RWPE2 (cell line): ENCODE results near the gene IZUMO4.
A peak's percentile ranks its signal among the peaks of the same experiment; 100 is the strongest.

Experiments
- ATAC-seq: fragments of 200-7000 bp; cut with Tn5 transposase; 3 replicates; pipeline ENCODE4 v1.9.1; 2021; ENCODE audit warnings: low read depth
- DNase-seq: peaks from one replicate; pipeline ENCODE4 v3.0.0-alpha.2; 2020; ENCODE audit warnings: low spot score
- H3K27ac ChIP-seq: fragments of 450-650 bp; 2 replicates; pipeline ENCODE4 v1.5.1; 2017; ENCODE audit warnings: mild to moderate bottlenecking; ENCODE audit not compliant: poor library complexity, severe bottlenecking
- H3K27me3 ChIP-seq: fragments of 250-450 bp; sonication (Bioruptor Pico); 2 replicates; pipeline ENCODE4 v1.5.1; 2021; ENCODE audit warnings: mild to moderate bottlenecking, moderate library complexity; ENCODE audit not compliant: insufficient read depth, poor library complexity, severe bottlenecking
- H3K36me3 ChIP-seq: fragments of 250-450 bp; sonication (Bioruptor Pico); 2 replicates; pipeline ENCODE4 v1.5.1; 2020; ENCODE audit warnings: low read depth, mild to moderate bottlenecking, moderate library complexity
- H3K4me1 ChIP-seq: fragments of 250-450 bp; sonication (Bioruptor Pico); 2 replicates; pipeline ENCODE4 v1.5.1; 2021; ENCODE audit warnings: mild to moderate bottlenecking, moderate library complexity; ENCODE audit not compliant: insufficient read depth, poor library complexity, severe bottlenecking
- H3K4me3 ChIP-seq: fragments of 250-450 bp; sonication (Bioruptor Pico); 2 replicates; pipeline ENCODE4 v1.5.1; 2021; ENCODE audit warnings: mild to moderate bottlenecking, moderate library complexity; ENCODE audit not compliant: severe bottlenecking
- H3K9me3 ChIP-seq: fragments of 250-450 bp; sonication (Bioruptor Pico); 2 replicates; pipeline ENCODE4 v1.5.1; 2021; ENCODE audit warnings: mild to moderate bottlenecking, moderate library complexity; ENCODE audit not compliant: severe bottlenecking
- TF ChIP-seq, protein P1 (sequence below): fragments of 450-650 bp; IDR thresholded peaks from one replicate; pipeline ENCODE4 v1.5.1; 2017; ENCODE audit warnings: mild to moderate bottlenecking, moderate library complexity; ENCODE audit not compliant: poor library complexity, severe bottlenecking

Gene IZUMO4

GRCh38 chr19:2135474-2136402, 39.0 kb downstream of the IZUMO4 start:
- no peak for ATAC-seq
- Histone ChIP-seq H3K27me3 (no peaks in the 10 kb centered on the region), H3K4me3 (no peak overlapping the region), H3K4me1 (no peaks in the 10 kb centered on the region), H3K36me3 (peaks cover 64% of the 10 kb centered on the region), H3K27ac (no peak overlapping the region), H3K9me3 (no peaks in the 10 kb centered on the region)
- peak; percentile 52 for DNase-seq
- TF ChIP-seq, protein P1, sequence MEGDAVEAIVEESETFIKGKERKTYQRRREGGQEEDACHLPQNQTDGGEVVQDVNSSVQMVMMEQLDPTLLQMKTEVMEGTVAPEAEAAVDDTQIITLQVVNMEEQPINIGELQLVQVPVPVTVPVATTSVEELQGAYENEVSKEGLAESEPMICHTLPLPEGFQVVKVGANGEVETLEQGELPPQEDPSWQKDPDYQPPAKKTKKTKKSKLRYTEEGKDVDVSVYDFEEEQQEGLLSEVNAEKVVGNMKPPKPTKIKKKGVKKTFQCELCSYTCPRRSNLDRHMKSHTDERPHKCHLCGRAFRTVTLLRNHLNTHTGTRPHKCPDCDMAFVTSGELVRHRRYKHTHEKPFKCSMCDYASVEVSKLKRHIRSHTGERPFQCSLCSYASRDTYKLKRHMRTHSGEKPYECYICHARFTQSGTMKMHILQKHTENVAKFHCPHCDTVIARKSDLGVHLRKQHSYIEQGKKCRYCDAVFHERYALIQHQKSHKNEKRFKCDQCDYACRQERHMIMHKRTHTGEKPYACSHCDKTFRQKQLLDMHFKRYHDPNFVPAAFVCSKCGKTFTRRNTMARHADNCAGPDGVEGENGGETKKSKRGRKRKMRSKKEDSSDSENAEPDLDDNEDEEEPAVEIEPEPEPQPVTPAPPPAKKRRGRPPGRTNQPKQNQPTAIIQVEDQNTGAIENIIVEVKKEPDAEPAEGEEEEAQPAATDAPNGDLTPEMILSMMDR, result no peak

DNA sequence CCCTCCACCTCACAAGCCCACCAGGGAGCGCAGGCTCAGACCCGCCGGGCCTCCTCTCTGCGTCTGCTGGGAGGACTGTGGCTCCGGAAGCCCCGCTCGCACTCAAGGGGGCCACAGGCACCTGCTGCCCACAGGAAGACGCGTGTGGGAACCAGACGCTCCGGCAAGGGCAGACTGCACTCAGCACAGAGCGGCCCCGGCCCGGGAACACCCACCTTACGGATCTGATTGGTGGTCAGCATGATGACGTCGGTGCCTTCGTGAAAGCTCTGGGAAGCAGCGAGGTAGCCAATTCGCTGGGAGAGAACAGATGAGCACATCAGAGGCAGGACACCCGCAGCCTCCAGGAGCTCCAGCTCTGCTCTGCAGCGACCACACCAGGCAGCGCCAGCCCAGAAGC, 40.1 kb downstream of the IZUMO4 start:
- no peak overlapping the region for H3K4me3 ChIP-seq
- H3K4me1 ChIP-seq, result no peaks in the 10 kb centered on the region
- H3K27ac ChIP-seq, result no peak overlapping the region
- no peaks in the 10 kb centered on the region for H3K9me3 ChIP-seq
- H3K27me3 ChIP-seq, result no peaks in the 10 kb centered on the region
- peaks cover 61% of the 10 kb centered on the region for H3K36me3 ChIP-seq
- DNase-seq (peak; percentile 42), ATAC-seq (no peak)
- TF ChIP-seq, protein P1, result no peak

DNA sequence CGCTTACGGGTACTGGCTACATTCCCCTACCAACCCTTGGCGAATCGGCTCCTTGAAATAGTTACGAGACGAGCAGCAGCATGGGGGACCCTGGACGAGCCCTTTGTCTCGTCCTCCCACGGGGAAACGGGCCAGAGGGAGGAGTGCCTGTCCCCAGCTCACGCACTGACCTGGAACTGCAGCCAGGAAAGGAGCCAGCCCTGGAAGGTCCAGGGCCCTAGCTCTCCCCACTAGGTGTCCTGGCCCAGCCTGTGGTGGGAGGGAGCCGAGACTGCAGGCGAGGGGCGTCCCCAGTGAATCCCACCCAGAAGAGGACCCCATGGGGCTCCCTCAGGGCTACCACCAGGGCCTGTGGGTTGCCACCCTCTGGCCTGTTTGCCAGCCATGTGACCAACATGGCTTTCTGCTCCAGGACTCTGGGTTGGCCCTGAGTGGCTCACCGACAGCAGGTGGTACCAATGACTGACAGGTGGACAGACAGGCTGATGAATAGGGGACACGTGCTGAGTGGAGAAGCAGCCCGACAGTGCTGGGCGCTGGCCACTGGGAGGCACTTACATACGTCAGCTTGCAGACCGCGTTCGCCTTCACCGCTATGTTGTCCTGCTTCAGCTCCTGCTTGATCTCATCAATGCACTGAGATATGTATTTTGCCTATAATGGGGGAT, 41.5 kb downstream of the IZUMO4 start:
- TF ChIP-seq, protein P1, result no peak
- Histone ChIP-seq H3K36me3 (peaks cover 49% of the 10 kb centered on the region), H3K27me3 (no peaks in the 10 kb centered on the region), H3K9me3 (no peaks in the 10 kb centered on the region), H3K4me1 (no peaks in the 10 kb centered on the region), H3K4me3 (no peak overlapping the region), H3K27ac (no peak overlapping the region)
- DNase-seq (no peak), ATAC-seq (no peak)

DNA sequence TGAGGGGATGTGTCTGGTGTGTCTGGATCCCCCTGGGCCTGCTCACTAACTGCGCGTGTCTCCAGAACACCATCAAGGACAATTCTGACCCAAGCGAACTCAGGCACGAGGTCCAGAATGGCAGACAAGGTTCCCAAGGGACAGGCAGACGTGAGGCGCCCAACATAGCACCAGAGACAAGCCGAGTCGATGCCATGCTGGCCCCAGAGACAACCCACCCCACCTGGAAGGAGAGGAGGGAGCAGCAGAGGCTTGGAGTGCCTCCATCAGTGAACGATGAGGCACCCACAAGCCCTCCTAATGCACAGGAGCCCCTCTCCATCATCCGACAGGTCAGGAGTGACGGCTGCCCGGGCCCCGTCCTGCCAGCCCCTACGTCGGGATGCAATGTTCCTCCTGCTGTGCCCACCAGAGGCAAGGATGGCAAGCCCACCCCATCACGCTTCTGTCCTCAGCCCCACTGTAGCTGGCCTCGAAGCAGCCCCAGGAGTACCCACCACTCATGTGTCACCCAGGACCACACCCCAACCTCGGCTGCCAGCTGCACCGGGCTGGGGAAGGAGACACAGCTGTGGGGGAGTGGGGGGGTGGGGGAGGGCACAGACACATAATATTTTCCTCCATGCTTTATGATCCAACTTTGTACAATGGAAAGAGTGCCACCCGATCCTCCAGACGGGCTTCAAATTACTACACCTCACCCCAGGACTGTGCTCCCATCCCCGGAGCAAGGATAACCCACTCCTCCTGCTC, 42.8 kb downstream of the IZUMO4 start:
- Histone ChIP-seq H3K4me1 (no peaks in the 10 kb centered on the region), H3K36me3 (peaks cover 39% of the 10 kb centered on the region), H3K4me3 (no peak overlapping the region), H3K27ac (no peak overlapping the region), H3K27me3 (no peaks in the 10 kb centered on the region), H3K9me3 (no peaks in the 10 kb centered on the region)
- no peak for DNase-seq
- TF ChIP-seq, protein P1, result no peak
- no peak for ATAC-seq
